ENCODE measurements around the gene TECPR2. TPM values are rescaled to one million over a fixed set of nuclear protein-coding genes. Genes with fewer than 3 reads are reported as not detected.

Gene TECPR2
- total RNA-seq, 4 donors from 2014 or later, result 28.7 to 54.8 (median 36.6) TPM

GRCh38 chr14:102491366-102491765 lies 128.6 kb downstream of the TECPR2 start:
- intact Hi-C loops (cut with DNase I), result no loop called here
- Histone ChIP-seq H3K36me3 (peaks cover 0 to 23% (median 14%) of the 10 kb centered on the region in 4 donors), H3K27me3 (no peaks in the 10 kb centered on the region), H3K27ac (replicated peaks in 1 of 4) (no peak overlapping the region), H3K4me1 (no peaks in the 10 kb centered on the region), H3K9me3 (no peaks in the 10 kb centered on the region), H3K4me3 (no peak overlapping the region)
- no peak for DNase-seq (ENCODE audit: extremely low spot score)
- WGBS, result 94% methylated on average over 3 of the region's 3 CpGs
- TF ChIP-seq EP300 (IDR thresholded peaks at IDR 0.05) (no peak), CTCF (IDR thresholded peaks at IDR 0.05) (no peak)

- 94% methylated on average over 7 of the region's 7 CpGs for WGBS
- Histone ChIP-seq H3K4me1 (no peaks in the 10 kb centered on the region), H3K27me3 (no peaks in the 10 kb centered on the region), H3K36me3 (peaks cover 0 to 27% (median 20%) of the 10 kb centered on the region in 4 donors), H3K9me3 (no peaks in the 10 kb centered on the region), H3K27ac (replicated peaks in 1 of 4) (no peak overlapping the region), H3K4me3 (no peak overlapping the region)
- intact Hi-C loops (cut with DNase I), result no loop called here
- DNase-seq (ENCODE audit: extremely low spot score), result no peak
- no peak for TF ChIP-seq POLR2A (IDR thresholded peaks at IDR 0.05; ENCODE audit: low read depth)
- no peak for TF ChIP-seq CTCF (IDR thresholded peaks at IDR 0.05)
- TF ChIP-seq EP300 (IDR thresholded peaks at IDR 0.05), result no peak
- TF ChIP-seq POLR2AphosphoS5 (IDR thresholded peaks at IDR 0.05), result no peak
These were observed 129.2 kb downstream of the TECPR2 start for GRCh38 chr14:102491786-102492530.

GRCh38 chr14:102492531-102492910 lies 129.8 kb downstream of the TECPR2 start:
- WGBS, result 91% methylated on average over 17 of the region's 17 CpGs
- Histone ChIP-seq H3K27ac (replicated peaks in 1 of 4) (no peak overlapping the region), H3K4me3 (no peak overlapping the region), H3K9me3 (no peaks in the 10 kb centered on the region), H3K36me3 (peaks cover 6 to 33% (median 25%) of the 10 kb centered on the region in 4 donors), H3K27me3 (no peaks in the 10 kb centered on the region), H3K4me1 (no peaks in the 10 kb centered on the region)
- TF ChIP-seq CTCF (IDR thresholded peaks at IDR 0.05) (no peak), POLR2A (IDR thresholded peaks at IDR 0.05; ENCODE audit: low read depth) (no peak), POLR2AphosphoS5 (IDR thresholded peaks at IDR 0.05) (no peak), EP300 (IDR thresholded peaks at IDR 0.05) (no peak)
- intact Hi-C loops (cut with DNase I), result no loop called here
- no peak for DNase-seq (ENCODE audit: extremely low spot score)

GRCh38 chr14:102493096-102493495 lies 130.4 kb downstream of the TECPR2 start:
- WGBS, result 96% methylated on average over 15 of the region's 15 CpGs
- peaks cover 11 to 39% (median 31%) of the 10 kb centered on the region in 4 donors for H3K36me3 ChIP-seq
- DNase-seq (ENCODE audit: extremely low spot score), result no peak
- H3K4me3 ChIP-seq, result no peak overlapping the region
- H3K9me3 ChIP-seq, result no peaks in the 10 kb centered on the region
- H3K27me3 ChIP-seq, result no peaks in the 10 kb centered on the region
- H3K4me1 ChIP-seq, result no peaks in the 10 kb centered on the region
- intact Hi-C loops (cut with DNase I), result no loop called here
- H3K27ac ChIP-seq (replicated peaks in 1 of 4), result no peak overlapping the region
- TF ChIP-seq POLR2AphosphoS5 (IDR thresholded peaks at IDR 0.05) (no peak), POLR2A (IDR thresholded peaks at IDR 0.05; ENCODE audit: low read depth) (no peak), CTCF (IDR thresholded peaks at IDR 0.05) (no peak)

GRCh38 chr14:102493585-102493984 lies 130.8 kb downstream of the TECPR2 start:
- intact Hi-C loops (cut with DNase I), result no loop called here
- H3K36me3 ChIP-seq, result peaks cover 16 to 44% (median 36%) of the 10 kb centered on the region in 4 donors
- DNase-seq (ENCODE audit: extremely low spot score), result no peak
- H3K4me3 ChIP-seq, result no peak overlapping the region
- no peaks in the 10 kb centered on the region for H3K27me3 ChIP-seq
- no peak for TF ChIP-seq POLR2AphosphoS5 (IDR thresholded peaks at IDR 0.05)
- no peak for TF ChIP-seq CTCF (IDR thresholded peaks at IDR 0.05)
- 90% methylated on average over 7 of the region's 15 CpGs for WGBS
- H3K27ac ChIP-seq (replicated peaks in 1 of 4), result no peak overlapping the region
- H3K9me3 ChIP-seq, result no peaks in the 10 kb centered on the region
- H3K4me1 ChIP-seq, result no peaks in the 10 kb centered on the region
